ENCODE results near the gene MAST3. TPM values are rescaled to one million over a fixed set of nuclear protein-coding genes. Genes with fewer than 3 reads are reported as not detected.
A peak's percentile ranks its signal among the peaks of the same experiment; 100 is the strongest.

MAST3 gene
- 10 to 100 TPM; 31.0 to 35.8 TPM for total RNA-seq

DNA sequence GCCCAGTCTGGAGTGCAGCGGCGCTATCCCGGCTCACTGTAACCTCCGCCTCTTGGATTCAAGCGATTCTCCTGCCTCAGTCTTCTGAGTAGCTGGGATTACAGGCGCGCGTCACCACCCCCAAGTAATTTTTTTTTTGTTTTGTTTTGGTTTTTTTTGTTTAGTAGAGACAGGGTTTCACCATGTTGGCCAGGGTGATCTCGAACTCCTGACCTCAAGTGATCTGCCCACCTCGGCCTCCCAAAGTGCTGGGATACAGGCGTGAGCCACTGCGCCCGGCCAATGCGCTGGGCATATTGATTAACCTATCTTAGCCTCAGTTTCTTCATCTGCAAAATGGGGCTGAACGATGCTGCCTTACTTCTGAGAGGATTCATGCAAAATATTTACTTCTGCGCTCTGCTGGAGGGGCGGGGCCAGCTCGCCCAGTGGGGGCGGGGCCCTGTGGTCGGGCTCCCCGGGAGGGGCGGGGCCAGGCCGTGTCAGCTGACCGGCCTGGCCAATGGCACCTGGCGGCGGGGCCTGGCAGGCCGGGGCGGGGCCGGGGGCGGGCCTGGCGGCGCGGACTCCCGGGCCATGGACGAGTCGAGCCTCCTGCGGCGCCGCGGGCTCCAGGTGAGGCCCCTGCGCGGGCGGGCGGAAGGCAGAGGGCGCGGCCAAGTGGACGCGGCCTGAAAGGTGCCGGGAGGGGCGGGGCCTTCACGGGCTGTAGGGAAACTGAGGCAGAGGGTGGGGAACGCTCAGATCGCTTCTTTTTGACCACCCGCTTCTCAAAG lies at the start of gene MAST3:
Gene MAST3 (plus strand): TSS at position 562 of the 776 bp plus-strand sequence. CDS start 15 bp downstream, at position 577.
- no peaks in the 10 kb centered on the region for H3K36me3 Mint-ChIP-seq (ENCODE audit: low read depth)
- POLR2A ChIA-PET, result no interaction called here
- CTCF ChIA-PET, result interaction anchor here (0.6 to 1.3 kb wide), 3 partner anchors 12 to 1991 kb away, joined by 3 to 4 read pairs (median 3); no protein-coding TSS in a partner anchor
- H3K27me3 Mint-ChIP-seq, result peaks cover 9% of the 10 kb centered on the region
- peak within 1 kb of the TSS; percentile 60 for H3K27ac Mint-ChIP-seq
- DNase-seq, result peak; percentile 94
- no peaks in the 10 kb centered on the region for H3K9me3 Mint-ChIP-seq
- peaks cover 43% of the 10 kb centered on the region for H3K4me1 Mint-ChIP-seq
- peak within 1 kb of the TSS; percentile 82 for H3K4me3 Mint-ChIP-seq

DNA sequence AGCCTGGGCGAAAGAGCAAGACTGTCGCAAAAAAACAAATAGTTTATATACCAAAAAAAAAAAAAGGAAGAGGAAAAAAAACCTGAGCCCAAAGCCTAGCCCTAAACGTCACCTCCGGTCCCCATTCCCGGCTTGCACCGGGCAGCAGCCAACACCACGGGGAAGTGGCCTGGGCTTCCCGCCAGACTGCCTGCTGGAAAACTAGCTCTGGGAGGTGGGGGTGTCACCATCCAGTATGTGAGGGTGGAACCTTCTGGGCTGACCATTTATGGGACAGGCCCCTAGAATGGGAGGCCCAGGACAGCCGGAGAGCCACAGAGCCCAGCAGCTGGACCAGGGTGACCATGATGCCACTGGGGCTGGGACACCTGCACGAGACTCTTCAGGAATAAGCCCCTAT lies 48.2 kb upstream of the MAST3 start:
- no peak overlapping the region for H3K4me3 Mint-ChIP-seq
- POLR2A ChIA-PET, result no interaction called here

DNA sequence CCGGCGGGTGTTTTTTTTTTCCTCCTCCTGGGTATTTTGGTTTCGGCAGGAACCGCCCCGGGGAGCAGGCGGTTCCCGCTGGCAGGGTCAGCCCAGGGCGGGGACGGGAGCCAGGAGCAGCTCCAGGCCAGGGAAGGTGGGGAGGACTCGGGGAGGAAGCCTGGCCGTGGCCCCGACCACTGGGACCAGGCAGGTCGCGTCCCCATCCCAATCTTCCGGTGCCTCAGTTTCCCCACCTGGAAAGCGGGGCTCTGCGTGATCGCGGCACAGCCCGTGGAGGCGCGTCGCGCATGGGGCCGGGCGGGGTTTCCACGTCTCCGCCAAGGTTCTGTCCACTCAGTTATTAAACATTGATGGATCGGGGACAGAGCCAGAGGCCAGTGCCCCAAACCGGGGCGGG lies 45.7 kb upstream of the MAST3 start:
- POLR2A ChIA-PET, result no interaction called here
- Mint-ChIP-seq H3K9me3 (no peaks in the 10 kb centered on the region), H3K4me3 (no peak overlapping the region), H3K4me1 (peaks cover 26% of the 10 kb centered on the region), H3K27ac (no peak overlapping the region), H3K36me3 (ENCODE audit: low read depth) (no peaks in the 10 kb centered on the region), H3K27me3 (peaks cover 5% of the 10 kb centered on the region)
- no peak for DNase-seq
- CTCF ChIA-PET, result interaction anchor here (1.0 to 1.2 kb wide), 2 partner anchors 27 to 192 kb away, joined by 3 read pairs; partner anchors contain the start of gene RPL18A

More for the DNA sequence above, 48.2 kb upstream of the MAST3 start:
- H3K27ac Mint-ChIP-seq, result no peak overlapping the region
- DNase-seq, result no peak
- CTCF ChIA-PET, result interaction anchor here (1.2 kb wide), 1 partner anchor 104 kb away, joined by 3 read pairs; no protein-coding TSS in a partner anchor
- no peaks in the 10 kb centered on the region for H3K36me3 Mint-ChIP-seq (ENCODE audit: low read depth)
- peaks cover 5% of the 10 kb centered on the region for H3K27me3 Mint-ChIP-seq
- H3K9me3 Mint-ChIP-seq, result no peaks in the 10 kb centered on the region
- peaks cover 46% of the 10 kb centered on the region for H3K4me1 Mint-ChIP-seq

DNA sequence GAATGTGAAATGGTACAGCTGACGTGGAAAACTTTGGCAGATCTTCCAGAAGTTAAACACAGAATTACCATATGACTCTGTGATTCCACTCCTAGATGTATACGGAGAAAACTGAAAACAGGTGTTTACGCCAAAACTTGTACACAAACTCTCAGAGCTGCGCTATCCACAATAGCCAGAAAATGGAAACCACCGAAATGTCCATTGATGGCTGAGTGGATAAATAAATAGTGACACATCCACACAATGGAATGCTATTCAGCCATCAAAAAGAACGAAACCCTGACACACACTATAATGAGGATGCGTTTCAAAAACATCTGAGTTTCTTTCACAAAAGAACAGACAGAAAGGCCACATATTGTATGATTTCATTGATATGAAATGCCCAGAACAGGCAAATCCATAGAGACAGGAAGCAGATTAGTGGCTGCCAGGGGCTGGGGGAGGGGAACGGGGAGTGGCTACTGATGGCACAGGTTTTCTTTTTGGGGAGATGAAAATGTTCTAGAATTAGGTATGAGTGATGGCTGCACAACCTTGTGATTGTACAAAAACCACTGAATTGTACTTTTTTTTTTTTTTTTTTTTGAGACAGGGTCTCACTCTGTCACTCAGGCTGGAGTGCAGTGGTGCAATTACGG lies 43.9 kb upstream of the MAST3 start:
- ChIA-PET CTCF (interaction anchor here (0.7 to 13.1 kb wide), 3 partner anchors 10 to 401 kb away, joined by 3 to 83 read pairs (median 4); partner anchors contain the start of gene ARRDC2), POLR2A (interaction anchor here (0.6 kb wide), 1 partner anchor 269 kb away, joined by 3 read pairs; no protein-coding TSS in a partner anchor)
- no peak overlapping the region for H3K27ac Mint-ChIP-seq
- H3K9me3 Mint-ChIP-seq, result no peaks in the 10 kb centered on the region
- peak; percentile 25 for DNase-seq
- H3K36me3 Mint-ChIP-seq (ENCODE audit: low read depth), result peaks cover 8% of the 10 kb centered on the region
- peaks cover 35% of the 10 kb centered on the region for H3K4me1 Mint-ChIP-seq
- H3K4me3 Mint-ChIP-seq, result no peak overlapping the region
- H3K27me3 Mint-ChIP-seq, result peaks cover 4% of the 10 kb centered on the region

DNA sequence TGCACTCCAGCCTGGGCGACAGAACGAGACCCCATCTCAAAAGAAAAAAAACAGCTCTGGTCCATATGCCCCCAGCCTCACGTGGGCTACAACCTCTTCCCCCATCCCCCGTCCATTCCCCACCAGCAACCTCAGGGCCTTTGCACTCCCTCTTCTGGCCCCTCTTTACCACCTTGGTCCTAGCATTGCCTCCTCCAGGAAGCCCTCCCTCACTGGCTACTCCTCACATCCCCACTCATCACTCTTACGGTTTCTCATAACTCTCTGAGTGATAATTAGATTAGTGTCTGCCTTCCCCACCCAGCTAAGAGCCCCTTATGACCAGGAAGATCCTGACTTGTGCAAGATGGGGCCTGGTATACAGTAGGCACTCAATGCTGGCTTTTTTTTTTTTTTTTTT lies 41.6 kb upstream of the MAST3 start:
- Mint-ChIP-seq H3K36me3 (ENCODE audit: low read depth) (peaks cover 22% of the 10 kb centered on the region), H3K4me1 (peaks cover 26% of the 10 kb centered on the region), H3K27ac (no peak overlapping the region), H3K4me3 (no peak overlapping the region), H3K27me3 (no peaks in the 10 kb centered on the region), H3K9me3 (no peaks in the 10 kb centered on the region)
- ChIA-PET CTCF (interaction anchor here (0.8 to 13.1 kb wide), 5 partner anchors 11 to 123 kb away, joined by 3 to 83 read pairs (median 6); partner anchors contain the start of genes ARRDC2 and CCDC124), POLR2A (no interaction called here)
- DNase-seq, result no peak

DNA sequence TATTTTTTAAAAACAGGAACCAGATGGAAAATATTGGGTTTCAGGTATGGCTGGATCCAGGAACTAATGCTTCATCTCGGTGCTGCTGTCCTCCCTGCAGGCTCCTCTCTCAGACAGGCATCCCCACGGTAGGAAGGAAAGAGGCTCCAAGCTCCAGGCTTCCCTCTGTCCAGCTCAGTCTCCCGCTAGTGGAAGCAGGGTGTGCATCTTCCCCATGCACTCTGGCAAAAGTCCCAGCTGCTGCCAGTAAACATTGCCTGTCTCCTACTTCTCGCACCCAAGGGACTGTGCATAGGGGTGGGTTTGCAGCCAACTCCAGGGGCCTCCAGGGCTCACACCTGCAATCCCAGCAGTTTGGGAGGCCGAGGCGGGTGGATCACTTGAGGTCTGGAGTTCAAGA lies 40.0 kb upstream of the MAST3 start:
- no peak overlapping the region for H3K4me3 Mint-ChIP-seq
- H3K36me3 Mint-ChIP-seq (ENCODE audit: low read depth), result peaks cover 26% of the 10 kb centered on the region
- POLR2A ChIA-PET, result no interaction called here
- CTCF ChIA-PET, result interaction anchor here (0.8 to 13.1 kb wide), 10 partner anchors 13 to 119 kb away, joined by 3 to 83 read pairs (median 4); partner anchors contain the start of genes ARRDC2 and IL12RB1
- H3K9me3 Mint-ChIP-seq, result no peaks in the 10 kb centered on the region
- no peaks in the 10 kb centered on the region for H3K27me3 Mint-ChIP-seq
- H3K4me1 Mint-ChIP-seq, result peaks cover 23% of the 10 kb centered on the region
- H3K27ac Mint-ChIP-seq, result no peak overlapping the region
- DNase-seq, result no peak

DNA sequence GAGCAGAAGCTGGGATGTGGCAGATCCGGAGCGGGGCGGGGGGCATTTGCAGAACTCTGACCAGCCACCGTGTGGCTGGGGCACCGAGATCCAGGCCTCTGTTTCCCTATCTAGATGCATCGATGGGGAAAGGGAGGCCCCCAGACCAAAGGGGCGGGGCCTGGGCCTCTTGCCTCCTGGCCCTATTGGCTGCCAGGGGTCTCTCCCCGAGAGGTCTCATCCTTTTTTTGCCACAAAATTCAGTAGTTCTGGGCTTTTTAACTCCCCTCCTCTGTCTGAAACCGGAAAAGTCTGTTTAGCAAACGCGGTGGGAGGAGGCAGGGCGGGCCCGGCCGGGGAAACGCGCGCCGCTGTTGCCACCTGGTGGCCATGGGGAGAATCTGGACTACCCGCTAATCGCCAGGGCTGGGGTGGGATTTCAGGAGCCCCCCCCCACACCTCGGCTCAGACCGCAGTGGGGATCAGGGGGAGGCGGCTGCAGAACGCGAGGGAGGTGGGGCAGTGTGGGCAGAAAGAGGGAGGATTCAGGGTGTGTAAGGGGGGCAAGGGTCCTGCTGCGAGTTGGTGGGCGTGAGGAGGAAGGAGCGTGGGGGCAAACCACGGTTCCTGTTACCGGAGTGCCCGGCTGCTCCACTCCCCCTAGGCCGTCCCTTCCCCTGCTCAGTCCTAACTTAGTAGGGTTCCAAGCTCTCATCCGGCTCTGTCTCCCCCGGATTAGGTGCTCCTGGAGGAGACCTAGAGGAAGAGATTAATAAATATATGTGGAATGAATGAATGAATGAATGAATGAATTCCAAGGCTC lies 39.2 kb upstream of the MAST3 start:
- Mint-ChIP-seq H3K9me3 (no peaks in the 10 kb centered on the region), H3K4me3 (no peak overlapping the region), H3K36me3 (ENCODE audit: low read depth) (peaks cover 30% of the 10 kb centered on the region), H3K27ac (peak overlapping the region; percentile 82), H3K27me3 (no peaks in the 10 kb centered on the region), H3K4me1 (peaks cover 21% of the 10 kb centered on the region)
- ChIA-PET CTCF (interaction anchor here (0.8 to 13.1 kb wide), 13 partner anchors 10 to 204 kb away, joined by 3 to 83 read pairs (median 4); partner anchors contain the start of genes ARRDC2, CCDC124 and IL12RB1), POLR2A (no interaction called here)
- peak; percentile 84 for DNase-seq

DNA sequence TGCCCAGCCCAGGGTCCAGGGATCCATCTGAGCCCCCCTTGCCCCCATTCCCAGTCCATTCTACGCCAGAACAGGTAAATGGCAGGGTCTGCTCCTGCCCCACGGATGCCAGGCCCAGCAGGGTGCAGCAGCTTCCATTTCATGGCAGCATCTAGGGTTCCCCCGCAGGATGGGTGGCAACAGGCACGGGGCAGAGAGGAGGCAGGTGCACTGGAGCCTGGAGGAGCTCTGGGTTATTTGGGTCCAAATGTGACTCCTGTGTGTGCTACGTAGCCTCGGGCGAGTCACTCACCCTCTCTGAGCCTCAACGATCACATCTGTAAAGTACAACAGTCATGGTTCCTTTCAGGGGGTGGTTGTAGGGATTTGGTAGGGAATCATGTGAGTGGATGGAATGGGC lies 38.3 kb upstream of the MAST3 start:
- H3K4me1 Mint-ChIP-seq, result peaks cover 15% of the 10 kb centered on the region
- DNase-seq, result no peak
- POLR2A ChIA-PET, result no interaction called here
- CTCF ChIA-PET, result interaction anchor here (0.6 to 13.1 kb wide), 8 partner anchors 9 to 204 kb away, joined by 3 to 83 read pairs (median 4); partner anchors contain the start of genes ARRDC2, CCDC124 and RPL18A
- H3K9me3 Mint-ChIP-seq, result no peaks in the 10 kb centered on the region
- no peak overlapping the region for H3K27ac Mint-ChIP-seq
- no peaks in the 10 kb centered on the region for H3K27me3 Mint-ChIP-seq
- H3K4me3 Mint-ChIP-seq, result no peak overlapping the region
- H3K36me3 Mint-ChIP-seq (ENCODE audit: low read depth), result peaks cover 34% of the 10 kb centered on the region

DNA sequence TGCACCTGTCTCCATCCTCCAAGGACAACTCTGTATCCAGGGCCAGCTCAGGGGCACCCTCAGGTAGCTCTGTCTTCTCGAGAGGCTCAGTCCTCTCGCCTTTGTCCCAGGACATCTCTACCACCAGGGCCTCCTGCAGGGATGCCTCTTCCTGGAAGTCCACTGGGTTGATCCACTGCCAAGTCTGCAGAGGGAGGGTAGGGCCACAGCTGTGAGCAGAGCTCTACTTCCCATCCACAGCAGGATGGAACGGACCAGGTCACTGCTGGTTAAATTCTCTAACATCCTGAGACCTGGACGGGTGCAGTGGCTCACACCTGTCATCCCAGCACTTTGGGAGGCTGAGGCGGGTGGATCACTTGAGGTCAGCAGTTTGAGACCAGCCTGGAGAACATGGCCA lies 37.7 kb upstream of the MAST3 start:
- H3K27me3 Mint-ChIP-seq, result no peaks in the 10 kb centered on the region

DNA sequence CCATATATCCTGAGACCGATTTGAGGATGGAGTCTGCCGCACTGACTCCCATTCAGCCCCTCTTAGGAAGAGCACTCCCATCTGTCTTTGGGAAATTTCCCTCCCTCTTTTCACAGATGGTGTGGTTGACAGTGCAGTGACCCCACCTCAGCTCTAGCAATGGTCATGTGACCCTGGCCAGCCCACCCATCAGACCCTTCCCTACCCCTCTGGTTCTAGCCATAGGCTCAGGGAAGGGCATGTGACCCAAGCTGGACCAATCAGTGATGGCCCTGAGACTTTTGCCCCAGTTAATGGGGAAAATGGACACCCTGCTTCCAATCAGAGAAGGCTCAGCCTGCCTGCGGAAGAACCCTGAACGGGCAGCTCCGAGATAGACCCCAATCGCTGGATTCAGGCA lies 37.1 kb upstream of the MAST3 start:
- no peak for DNase-seq
- H3K9me3 Mint-ChIP-seq, result no peaks in the 10 kb centered on the region
- peaks cover 15% of the 10 kb centered on the region for H3K4me1 Mint-ChIP-seq
- no peaks in the 10 kb centered on the region for H3K27me3 Mint-ChIP-seq
- peaks cover 41% of the 10 kb centered on the region for H3K36me3 Mint-ChIP-seq (ENCODE audit: low read depth)
- ChIA-PET CTCF (interaction anchor here (1.1 to 13.1 kb wide), 4 partner anchors 12 to 52 kb away, joined by 3 to 83 read pairs (median 3); partner anchors contain the start of gene ARRDC2), POLR2A (interaction anchor here (0.7 kb wide), 1 partner anchor 50 kb away, joined by 3 read pairs; no protein-coding TSS in a partner anchor)
- H3K4me3 Mint-ChIP-seq, result no peak overlapping the region
- no peak overlapping the region for H3K27ac Mint-ChIP-seq

More for the DNA sequence above, 37.7 kb upstream of the MAST3 start:
- Mint-ChIP-seq H3K36me3 (ENCODE audit: low read depth) (peaks cover 37% of the 10 kb centered on the region), H3K4me1 (peaks cover 15% of the 10 kb centered on the region), H3K27ac (peak overlapping the region; percentile 25), H3K9me3 (no peaks in the 10 kb centered on the region), H3K4me3 (no peak overlapping the region)
- CTCF ChIA-PET, result interaction anchor here (0.6 to 13.1 kb wide), 7 partner anchors 9 to 205 kb away, joined by 3 to 83 read pairs (median 3); partner anchors contain the start of genes ARRDC2, CCDC124 and RPL18A
- POLR2A ChIA-PET, result no interaction called here
- DNase-seq, result no peak

DNA sequence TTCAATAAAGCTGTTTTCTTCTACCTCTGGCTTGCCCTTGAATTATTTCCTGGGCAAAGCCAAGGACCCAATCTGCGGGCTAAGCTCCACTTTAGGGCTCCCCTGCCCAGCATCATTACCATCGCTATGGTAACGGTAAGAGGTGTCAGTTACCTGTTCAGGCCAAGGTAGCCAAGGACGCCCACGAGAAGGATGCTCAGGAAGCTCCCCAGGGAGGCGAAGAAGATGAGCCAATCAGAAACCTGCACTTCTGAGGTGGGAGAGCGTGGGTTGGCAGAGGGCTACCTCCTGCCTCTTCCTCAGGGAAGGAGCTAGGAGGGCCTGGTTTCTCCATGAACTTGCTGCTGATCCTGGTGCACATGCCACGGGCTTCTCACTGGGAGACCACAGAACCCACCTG lies 35.5 kb upstream of the MAST3 start:
- H3K4me3 Mint-ChIP-seq, result no peak overlapping the region
- CTCF ChIA-PET, result interaction anchor here (0.5 to 13.1 kb wide), 8 partner anchors 9 to 129 kb away, joined by 3 to 83 read pairs (median 3); partner anchors contain the start of genes ARRDC2 and CCDC124
- no peaks in the 10 kb centered on the region for H3K9me3 Mint-ChIP-seq
- H3K4me1 Mint-ChIP-seq, result peaks cover 13% of the 10 kb centered on the region
- POLR2A ChIA-PET, result no interaction called here
- DNase-seq, result no peak
- no peaks in the 10 kb centered on the region for H3K27me3 Mint-ChIP-seq
- no peak overlapping the region for H3K27ac Mint-ChIP-seq
- peaks cover 47% of the 10 kb centered on the region for H3K36me3 Mint-ChIP-seq (ENCODE audit: low read depth)

DNA sequence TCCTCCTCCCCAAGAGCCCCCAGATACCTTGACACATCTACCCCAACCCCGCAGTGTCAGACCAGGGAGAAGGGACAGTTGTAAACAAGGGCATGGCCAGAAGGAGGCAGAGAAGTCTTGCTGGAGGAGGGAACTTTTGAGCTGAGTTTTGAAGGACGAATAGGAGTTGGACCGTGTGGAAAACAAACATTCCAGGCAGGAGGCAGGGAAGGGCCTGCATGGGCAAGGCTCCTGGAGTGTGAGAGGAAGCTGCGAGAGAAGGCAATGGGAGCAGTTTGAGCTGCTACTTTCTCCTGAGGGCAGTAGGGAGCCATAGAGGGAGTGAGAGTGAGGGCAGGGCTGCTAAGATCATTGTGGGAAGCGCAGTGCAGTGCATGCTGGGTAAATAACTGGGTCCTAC lies 34.1 kb upstream of the MAST3 start:
- H3K27ac Mint-ChIP-seq, result no peak overlapping the region
- POLR2A ChIA-PET, result no interaction called here
- H3K9me3 Mint-ChIP-seq, result no peaks in the 10 kb centered on the region
- H3K4me1 Mint-ChIP-seq, result peaks cover 4% of the 10 kb centered on the region
- CTCF ChIA-PET, result interaction anchor here (0.6 to 13.1 kb wide), 13 partner anchors 10 to 109 kb away, joined by 3 to 83 read pairs (median 3); partner anchors contain the start of gene ARRDC2
- H3K4me3 Mint-ChIP-seq, result no peak overlapping the region
- peaks cover 42% of the 10 kb centered on the region for H3K36me3 Mint-ChIP-seq (ENCODE audit: low read depth)
- DNase-seq, result no peak
- H3K27me3 Mint-ChIP-seq, result no peaks in the 10 kb centered on the region
